LNCaP clone FGC (cell line): Measurements from ENCODE around the gene SIRPB2.
A peak's percentile ranks its signal among the peaks of the same experiment; 100 is the strongest.

Source experiments
- DNase-seq: peaks from one replicate; pipeline ENCODE4 v3.0.0-alpha.2; 2011; ENCODE audit warnings: low read depth
- H3K4me3 ChIP-seq: 2 replicates; pipeline ENCODE4 v1.5.1; 2011; ENCODE audit warnings: mild to moderate bottlenecking, low read depth, low read length, control low read depth
- CTCF ChIP-seq: IDR thresholded peaks from 2 replicates; pipeline ENCODE4 v1.5.1; 2012; ENCODE audit warnings: mild to moderate bottlenecking; ENCODE audit not compliant: control insufficient read depth, insufficient read depth; ENCODE audit errors: extremely low read depth

Gene SIRPB2

GRCh38 chr20:1472556-1473245 is 18.5 kb downstream of the SIRPB2 start:
- TF ChIP-seq CTCF = no peak
- DNase-seq = no peak
- no peak overlapping the region for H3K4me3 ChIP-seq

GRCh38 chr20:1471242-1471641 is 20.0 kb downstream of the SIRPB2 start:
- no peak overlapping the region for H3K4me3 ChIP-seq
- DNase-seq = no peak
- no peak for TF ChIP-seq CTCF

GRCh38 chr20:1469925-1470571 is 21.2 kb downstream of the SIRPB2 start:
- DNase-seq = peak; percentile 99
- TF ChIP-seq CTCF = peak; percentile 95

GRCh38 chr20:1469306-1469905 is 21.8 kb downstream of the SIRPB2 start:
- no peak for TF ChIP-seq CTCF
- DNase-seq = no peak
- no peak overlapping the region for H3K4me3 ChIP-seq

More at GRCh38 chr20:1469925-1470571, 21.2 kb downstream of the SIRPB2 start:
- no peak overlapping the region for H3K4me3 ChIP-seq

GRCh38 chr20:1468117-1468624 is 23.0 kb downstream of the SIRPB2 start:
- no peak for TF ChIP-seq CTCF
- no peak for DNase-seq
- no peak overlapping the region for H3K4me3 ChIP-seq

- no peak for TF ChIP-seq CTCF
- DNase-seq = no peak
- no peak overlapping the region for H3K4me3 ChIP-seq
Measured at GRCh38 chr20:1467355-1468116, 23.7 kb downstream of the SIRPB2 start.
